ENCODE measurements around the gene EIF1.

DNA sequence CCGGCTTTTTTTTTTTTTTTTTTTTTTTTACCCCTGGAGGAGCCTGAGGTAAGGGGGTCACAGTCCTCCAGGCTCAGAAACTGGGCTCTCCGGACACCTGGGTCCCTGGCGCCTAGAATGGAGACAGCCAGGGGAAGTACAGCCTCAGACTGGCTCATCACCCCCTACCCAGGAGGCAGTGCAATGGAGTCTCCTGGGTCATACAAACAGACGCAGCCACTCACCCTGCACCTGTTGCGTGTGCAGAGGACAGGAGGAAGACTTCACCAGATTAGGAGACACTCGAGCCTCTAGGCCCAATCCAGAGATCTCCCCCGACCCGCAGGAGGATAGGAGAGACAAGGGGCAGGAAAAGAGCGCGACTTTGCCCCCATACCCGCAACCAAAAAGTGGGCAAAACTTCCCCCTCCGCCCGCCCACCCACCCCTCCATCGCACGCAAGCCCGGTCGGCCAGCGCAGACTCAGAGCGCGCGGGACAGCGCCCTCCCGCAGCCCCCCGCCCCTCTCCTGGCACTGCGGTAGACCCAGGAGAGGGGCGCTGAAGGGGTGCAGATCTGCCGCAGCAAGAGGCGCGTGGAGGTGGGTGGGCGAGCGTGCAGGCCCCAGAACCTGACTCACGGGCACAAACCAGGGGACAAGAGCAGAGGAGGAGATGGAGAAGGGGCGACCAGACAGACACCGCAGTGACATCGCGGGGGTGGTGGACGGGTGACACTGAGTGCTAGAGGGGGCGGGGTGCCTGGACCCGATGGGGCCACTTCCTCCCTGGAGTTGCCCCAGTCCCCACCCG is 44.9 kb downstream of the EIF1 start:
- no peak for TF ChIP-seq POLR2A (IDR thresholded peaks at IDR 0.05)
- TF ChIP-seq, protein P1, sequence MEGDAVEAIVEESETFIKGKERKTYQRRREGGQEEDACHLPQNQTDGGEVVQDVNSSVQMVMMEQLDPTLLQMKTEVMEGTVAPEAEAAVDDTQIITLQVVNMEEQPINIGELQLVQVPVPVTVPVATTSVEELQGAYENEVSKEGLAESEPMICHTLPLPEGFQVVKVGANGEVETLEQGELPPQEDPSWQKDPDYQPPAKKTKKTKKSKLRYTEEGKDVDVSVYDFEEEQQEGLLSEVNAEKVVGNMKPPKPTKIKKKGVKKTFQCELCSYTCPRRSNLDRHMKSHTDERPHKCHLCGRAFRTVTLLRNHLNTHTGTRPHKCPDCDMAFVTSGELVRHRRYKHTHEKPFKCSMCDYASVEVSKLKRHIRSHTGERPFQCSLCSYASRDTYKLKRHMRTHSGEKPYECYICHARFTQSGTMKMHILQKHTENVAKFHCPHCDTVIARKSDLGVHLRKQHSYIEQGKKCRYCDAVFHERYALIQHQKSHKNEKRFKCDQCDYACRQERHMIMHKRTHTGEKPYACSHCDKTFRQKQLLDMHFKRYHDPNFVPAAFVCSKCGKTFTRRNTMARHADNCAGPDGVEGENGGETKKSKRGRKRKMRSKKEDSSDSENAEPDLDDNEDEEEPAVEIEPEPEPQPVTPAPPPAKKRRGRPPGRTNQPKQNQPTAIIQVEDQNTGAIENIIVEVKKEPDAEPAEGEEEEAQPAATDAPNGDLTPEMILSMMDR (IDR thresholded peaks at IDR 0.05 in 4 of 5, conservative IDR thresholded peaks at IDR 0.05 in 1 of 5), result no peak

Data from gastrocnemius medialis (tissue), 4 donors.